ENCODE measurements around the gene PEX5L. TPM values are rescaled to one million over a fixed set of nuclear protein-coding genes. Genes with fewer than 3 reads are reported as not detected.

Gene PEX5L
- total RNA-seq (2022; extraction: Qiagen RNA extraction; ENCODE audit: low read depth) = not detected in 5 replicates

GRCh38 chr3:180036671-180037455 lies at the start of gene PEX5L:
Gene PEX5L (minus strand): TSS chr3:180036937. CDS start chr3:180036599, 338 bp downstream.

